ENCODE data around the gene PSIP1. TPM values are rescaled to one million over a fixed set of nuclear protein-coding genes. Genes with fewer than 3 reads are reported as not detected.

PSIP1 gene
- total and polyA plus RNA-seq, 2 donors (not counting 1 experiment from before 2014, with no cell fraction given), result 19.7 to 124 TPM

GRCh38 chr9:15552636-15553527 lies 42.1 kb upstream of the PSIP1 start, which contains the start of gene CCDC171:
CCDC171 (plus strand) TSS chr9:15553043; CDS start chr9:15564089, 11,046 bp downstream.
- H3K27me3 ChIP-seq (replicated peaks in 1 of 4; ENCODE audit: control extremely low read depth in 1 of 4, control insufficient read depth in 3 of 4, insufficient read depth in 4 of 4, low read length in 3 of 4), result peaks cover 0 to 3% (median 0%) of the 10 kb centered on the region in 4 experiments
- intact Hi-C loops (cut with micrococcal nuclease), result loop anchor here (1.0 to 2.0 kb wide), 3 partner anchors 42 to 246 kb away; partner anchors contain the start of genes SNAPC3 and TTC39B
- H4K20me1 ChIP-seq (ENCODE audit: control insufficient read depth, insufficient read depth, low read length, poor library complexity, severe bottlenecking), result no peaks in the 10 kb centered on the region
- H3K4me1 ChIP-seq (ENCODE audit: control insufficient read depth in 2 of 2, insufficient read depth in 2 of 2, low read length in 2 of 2), result peaks cover 13 to 18% of the 10 kb centered on the region in 2 donors
- H3K79me2 ChIP-seq (ENCODE audit: control insufficient read depth, insufficient read depth, low read length), result no peaks in the 10 kb centered on the region
- H3K27ac ChIP-seq (ENCODE audit: low read length in 2 of 2), result peak within 1 kb of the TSS; percentile 40 to 52
- ChIA-PET POLR2A (interaction anchor here (0.7 to 2.3 kb wide), 3 partner anchors 40 to 130 kb away, joined by 3 to 17 read pairs (median 4); partner anchors contain the start of gene PSIP1), CTCF (interaction anchor here (0.6 to 3.0 kb wide), 9 partner anchors 9 to 342 kb away, joined by 3 to 13 read pairs (median 4); partner anchors contain the start of gene PSIP1)
- peak within 1 kb of the TSS; percentile 98 for H3K4me3 Mint-ChIP-seq
- TF ChIP-seq EZH2 (IDR thresholded peaks at IDR 0.05; ENCODE audit: borderline replicate concordance, insufficient read depth, low read depth, low read length, poor library complexity, severe bottlenecking), result no peak
- TF ChIP-seq CTCF (IDR thresholded peaks at IDR 0.05), result peak; percentile 8
- peak within 1 kb of the TSS; percentile 75 to 96 (median 83) for H3K4me3 ChIP-seq (ENCODE audit: control extremely low read depth in 1 of 5, extremely low read depth in 1 of 5, insufficient read depth in 1 of 5, low read depth in 2 of 5, low read length in 4 of 5)
- no peaks in the 10 kb centered on the region for H3K36me3 ChIP-seq (replicated peaks in 1 of 2; ENCODE audit: control extremely low read depth in 1 of 2, control insufficient read depth in 1 of 2, extremely low read depth in 1 of 2, insufficient read depth in 2 of 2, low read length in 1 of 2)
- ATAC-seq (ENCODE audit: low read depth) (peak; percentile 81), DNase-seq (peak; percentile 91)
- under 1% methylated on average over 59 of the region's 65 CpGs for WGBS (ENCODE audit: insufficient coverage)
- peak within 1 kb of the TSS; percentile 99 for H2AFZ ChIP-seq (ENCODE audit: insufficient read depth, low read depth, low read length, poor library complexity, severe bottlenecking)
- peaks cover 17% of the 10 kb centered on the region for H3K4me1 Mint-ChIP-seq
- H3K9me3 ChIP-seq (ENCODE audit: control extremely low read depth in 1 of 3, control insufficient read depth in 2 of 3, insufficient read depth in 1 of 3, low read length in 2 of 3), result no peaks in the 10 kb centered on the region
- H3K27me3 Mint-ChIP-seq, result no peaks in the 10 kb centered on the region
- peak within 1 kb of the TSS; percentile 84 for H3K9ac ChIP-seq (ENCODE audit: low read length)
- H3K4me2 ChIP-seq (replicated peaks; ENCODE audit: low read depth, low read length, poor library complexity, severe bottlenecking), result peak within 1 kb of the TSS; percentile 98
- H3K9me3 Mint-ChIP-seq (ENCODE audit: insufficient read depth), result no peaks in the 10 kb centered on the region
- H3K27ac Mint-ChIP-seq, result peak within 1 kb of the TSS; percentile 90

Data from B cell (primary cell).